Activated T-helper 17 cell treated with anti-CD3 and anti-CD28 coated beads, Interleukin-2, amount 50 U/mL, for 72 hours (primary cell): ENCODE data around the gene PKP3. TPM values are rescaled to one million over a fixed set of nuclear protein-coding genes. Genes with fewer than 3 reads are reported as not detected.
A peak's percentile ranks its signal among the peaks of the same experiment; 100 is the strongest.
"Not testable (repeated sequence)": the region's sequence is repeated elsewhere in the genome, so short reads cannot be mapped to it uniquely, and the experiment has no call there.

Source experiments
- ATAC-seq: fragments of 150-1000 bp; cut with Tn5 transposase; replicated peaks from 2 replicates; pipeline ENCODE4 v1.10.0; 2021; ENCODE audit warnings: mild to moderate bottlenecking, moderate library complexity
- H3K27ac Mint-ChIP-seq: one replicate; pipeline ENCODE4 v1.8.0; 2022; ENCODE audit warnings: mixed read lengths
- H3K27me3 Mint-ChIP-seq: one replicate; pipeline ENCODE4 v1.8.0; 2022; ENCODE audit warnings: mixed read lengths
- H3K36me3 Mint-ChIP-seq: one replicate; pipeline ENCODE4 v1.8.0; 2022; ENCODE audit warnings: low read depth, mild to moderate bottlenecking, mixed read lengths
- H3K4me1 Mint-ChIP-seq: one replicate; pipeline ENCODE4 v1.8.0; 2022; ENCODE audit warnings: mixed read lengths
- H3K4me3 Mint-ChIP-seq: one replicate; pipeline ENCODE4 v1.8.0; 2022; ENCODE audit warnings: mild to moderate bottlenecking, mixed read lengths
- H3K9me3 Mint-ChIP-seq: one replicate; pipeline ENCODE4 v1.8.0; 2022; ENCODE audit warnings: mixed read lengths
- total RNA-seq, 2 donors: library from RNA; stranded (reverse); gene quantifications; one replicate each; pipeline ENCODE4 v1.2.3, GENCODE V29; 2022

PKP3 gene
- total RNA-seq, 2 donors from 2014 or later = not detected

- no peaks in the 10 kb centered on the region for H3K36me3 Mint-ChIP-seq
- peaks cover 18% of the 10 kb centered on the region for H3K4me1 Mint-ChIP-seq
- no peaks in the 10 kb centered on the region for H3K9me3 Mint-ChIP-seq
- no peaks in the 10 kb centered on the region for H3K27me3 Mint-ChIP-seq
- ATAC-seq = peak; percentile 23
- H3K4me3 Mint-ChIP-seq = peak overlapping the region; percentile 90
- H3K27ac Mint-ChIP-seq = peak overlapping the region; percentile 61
Observed at GRCh38 chr11:416051-416756, 22.2 kb downstream of the PKP3 start.

- H3K27ac Mint-ChIP-seq = no peak overlapping the region
- peak; percentile 60 for ATAC-seq
- peaks cover 18% of the 10 kb centered on the region for H3K4me1 Mint-ChIP-seq
- peak overlapping the region; percentile 90 for H3K4me3 Mint-ChIP-seq
- no peaks in the 10 kb centered on the region for H3K9me3 Mint-ChIP-seq
- H3K36me3 Mint-ChIP-seq = no peaks in the 10 kb centered on the region
- no peaks in the 10 kb centered on the region for H3K27me3 Mint-ChIP-seq
Observed at GRCh38 chr11:416757-417621, 23.0 kb downstream of the PKP3 start.

GRCh38 chr11:417652-418342, 23.8 kb downstream of the PKP3 start:
- Mint-ChIP-seq H3K27ac (no peak overlapping the region), H3K27me3 (no peaks in the 10 kb centered on the region), H3K4me1 (peaks cover 18% of the 10 kb centered on the region), H3K9me3 (no peaks in the 10 kb centered on the region), H3K36me3 (no peaks in the 10 kb centered on the region), H3K4me3 (peak overlapping the region; percentile 58)
- ATAC-seq = no peak

GRCh38 chr11:418343-419247, 24.6 kb downstream of the PKP3 start:
- Mint-ChIP-seq H3K27me3 (no peaks in the 10 kb centered on the region), H3K4me3 (no peak overlapping the region), H3K27ac (no peak overlapping the region), H3K9me3 (no peaks in the 10 kb centered on the region), H3K4me1 (peaks cover 13% of the 10 kb centered on the region), H3K36me3 (no peaks in the 10 kb centered on the region)
- ATAC-seq = no peak

- H3K27me3 Mint-ChIP-seq = no peaks in the 10 kb centered on the region
Observed at GRCh38 chr11:419248-420005, 25.4 kb downstream of the PKP3 start.

GRCh38 chr11:420054-420910, 26.3 kb downstream of the PKP3 start:
- Mint-ChIP-seq H3K9me3 (no peaks in the 10 kb centered on the region), H3K36me3 (peaks cover 12% of the 10 kb centered on the region), H3K4me3 (no peak overlapping the region), H3K27me3 (no peaks in the 10 kb centered on the region), H3K27ac (no peak overlapping the region), H3K4me1 (peaks cover 9% of the 10 kb centered on the region)
- ATAC-seq = no peak

More at GRCh38 chr11:419248-420005, 25.4 kb downstream of the PKP3 start:
- Mint-ChIP-seq H3K36me3 (peaks cover 3% of the 10 kb centered on the region), H3K4me3 (no peak overlapping the region), H3K4me1 (peaks cover 11% of the 10 kb centered on the region), H3K9me3 (no peaks in the 10 kb centered on the region), H3K27ac (no peak overlapping the region)
- ATAC-seq = no peak

GRCh38 chr11:420911-421321, 26.9 kb downstream of the PKP3 start:
- ATAC-seq = no peak

GRCh38 chr11:422249-422656, 28.2 kb downstream of the PKP3 start:
- Mint-ChIP-seq H3K27me3 (no peaks in the 10 kb centered on the region), H3K9me3 (no peaks in the 10 kb centered on the region), H3K4me3 (no peak overlapping the region), H3K4me1 (peaks cover 5% of the 10 kb centered on the region), H3K27ac (no peak overlapping the region), H3K36me3 (peaks cover 17% of the 10 kb centered on the region)
- no peak for ATAC-seq

More at GRCh38 chr11:420911-421321, 26.9 kb downstream of the PKP3 start:
- peaks cover 9% of the 10 kb centered on the region for H3K4me1 Mint-ChIP-seq
- H3K27me3 Mint-ChIP-seq = no peaks in the 10 kb centered on the region
- no peaks in the 10 kb centered on the region for H3K9me3 Mint-ChIP-seq
- H3K27ac Mint-ChIP-seq = no peak overlapping the region
- no peak overlapping the region for H3K4me3 Mint-ChIP-seq
- peaks cover 14% of the 10 kb centered on the region for H3K36me3 Mint-ChIP-seq

GRCh38 chr11:424232-424631, 30.2 kb downstream of the PKP3 start:
- H3K27ac Mint-ChIP-seq = no peak overlapping the region
- H3K9me3 Mint-ChIP-seq = no peaks in the 10 kb centered on the region
- no peak for ATAC-seq
- peaks cover 5% of the 10 kb centered on the region for H3K4me1 Mint-ChIP-seq
- no peak overlapping the region for H3K4me3 Mint-ChIP-seq
- no peaks in the 10 kb centered on the region for H3K27me3 Mint-ChIP-seq
- H3K36me3 Mint-ChIP-seq = peaks cover 24% of the 10 kb centered on the region

- not testable (repeated sequence) for H3K9me3 Mint-ChIP-seq, H3K27me3 Mint-ChIP-seq, ATAC-seq, H3K27ac Mint-ChIP-seq, H3K4me1 Mint-ChIP-seq, H3K4me3 Mint-ChIP-seq
- peaks cover 24% of the 10 kb centered on the region for H3K36me3 Mint-ChIP-seq
Observed at GRCh38 chr11:424766-425165, 30.8 kb downstream of the PKP3 start.

GRCh38 chr11:425301-425700, 31.3 kb downstream of the PKP3 start:
- no peaks in the 10 kb centered on the region for H3K27me3 Mint-ChIP-seq
- peaks cover 5% of the 10 kb centered on the region for H3K4me1 Mint-ChIP-seq
- no peak for ATAC-seq
- no peak overlapping the region for H3K27ac Mint-ChIP-seq
- H3K36me3 Mint-ChIP-seq = peaks cover 24% of the 10 kb centered on the region
- H3K4me3 Mint-ChIP-seq = no peak overlapping the region
- H3K9me3 Mint-ChIP-seq = no peaks in the 10 kb centered on the region

- Mint-ChIP-seq H3K27ac (no peak overlapping the region), H3K4me3 (no peak overlapping the region), H3K27me3 (no peaks in the 10 kb centered on the region), H3K36me3 (peaks cover 24% of the 10 kb centered on the region), H3K9me3 (no peaks in the 10 kb centered on the region), H3K4me1 (peaks cover 5% of the 10 kb centered on the region)
- no peak for ATAC-seq
Observed at GRCh38 chr11:426851-427250, 32.8 kb downstream of the PKP3 start.
